ENCODE measurements around the gene MLLT6. TPM values are rescaled to one million over a fixed set of nuclear protein-coding genes. Genes with fewer than 3 reads are reported as not detected.

Gene MLLT6
- polyA plus RNA-seq, 4 donors, result 19.5 to 99.5 (median 39.1) TPM

GRCh38 chr17:38660097-38661025, 44.7 kb upstream of the MLLT6 start:
- DNase-seq (peak in 1 of 2 donors; percentile 22), FAIRE-seq (no peak)
- no peak overlapping the region for H3K27ac ChIP-seq (ENCODE audit: low read depth in 1 of 3, low read length in 2 of 3)
- H3K4me1 ChIP-seq (ENCODE audit: control insufficient read depth in 3 of 3, insufficient read depth in 2 of 3, low read depth in 1 of 3, low read length in 2 of 3), result no peaks in the 10 kb centered on the region
- H3K36me3 ChIP-seq (ENCODE audit: control insufficient read depth in 3 of 3, insufficient read depth in 2 of 3, low read depth in 1 of 3, low read length in 3 of 3), result no peaks in the 10 kb centered on the region
- H3K27me3 ChIP-seq (ENCODE audit: control insufficient read depth in 3 of 3, insufficient read depth in 3 of 3, low read length in 3 of 3), result peaks cover 0 to 3% (median 0%) of the 10 kb centered on the region in 3 donors
- no peak overlapping the region for H3K4me3 ChIP-seq (ENCODE audit: low read depth in 1 of 3, low read length in 3 of 3)
- H3K9me3 ChIP-seq (ENCODE audit: control insufficient read depth in 2 of 2, insufficient read depth in 1 of 2, low read depth in 1 of 2, low read length in 1 of 2), result no peaks in the 10 kb centered on the region
- 70 to 78% (median 75%) methylated on average over 16 of the region's 16 CpGs for WGBS, 3 donors

- H3K27ac ChIP-seq (ENCODE audit: low read depth in 1 of 3, low read length in 2 of 3), result no peak overlapping the region
- peaks cover 0 to 5% (median 0%) of the 10 kb centered on the region in 3 donors for H3K27me3 ChIP-seq (ENCODE audit: control insufficient read depth in 3 of 3, insufficient read depth in 3 of 3, low read length in 3 of 3)
- 12 to 21% (median 20%) methylated on average over 9 of the region's 9 CpGs for WGBS, 3 donors
- no peaks in the 10 kb centered on the region for H3K9me3 ChIP-seq (ENCODE audit: control insufficient read depth in 2 of 2, insufficient read depth in 1 of 2, low read depth in 1 of 2, low read length in 1 of 2)
- peak; percentile 67 to 78 for DNase-seq
- no peak overlapping the region for H3K4me3 ChIP-seq (ENCODE audit: low read depth in 1 of 3, low read length in 3 of 3)
- H3K36me3 ChIP-seq (ENCODE audit: control insufficient read depth in 3 of 3, insufficient read depth in 2 of 3, low read depth in 1 of 3, low read length in 3 of 3), result no peaks in the 10 kb centered on the region
- FAIRE-seq, result no peak
- no peaks in the 10 kb centered on the region for H3K4me1 ChIP-seq (ENCODE audit: control insufficient read depth in 3 of 3, insufficient read depth in 2 of 3, low read depth in 1 of 3, low read length in 2 of 3)
Observed at GRCh38 chr17:38663125-38663751, 41.8 kb upstream of the MLLT6 start.

GRCh38 chr17:38663964-38664644, 41.0 kb upstream of the MLLT6 start:
- Histone ChIP-seq H3K27ac (ENCODE audit: low read depth in 1 of 3, low read length in 2 of 3) (no peak overlapping the region), H3K9me3 (ENCODE audit: control insufficient read depth in 2 of 2, insufficient read depth in 1 of 2, low read depth in 1 of 2, low read length in 1 of 2) (no peaks in the 10 kb centered on the region), H3K4me1 (ENCODE audit: control insufficient read depth in 3 of 3, insufficient read depth in 2 of 3, low read depth in 1 of 3, low read length in 2 of 3) (no peaks in the 10 kb centered on the region), H3K27me3 (ENCODE audit: control insufficient read depth in 3 of 3, insufficient read depth in 3 of 3, low read length in 3 of 3) (peaks cover 1 to 11% (median 2%) of the 10 kb centered on the region in 3 donors), H3K4me3 (ENCODE audit: low read depth in 1 of 3, low read length in 3 of 3) (no peak overlapping the region), H3K36me3 (ENCODE audit: control insufficient read depth in 3 of 3, insufficient read depth in 2 of 3, low read depth in 1 of 3, low read length in 3 of 3) (no peaks in the 10 kb centered on the region)
- WGBS, 3 donors, result 87 to 93% (median 87%) methylated on average over 9 of the region's 9 CpGs
- no peak for DNase-seq
- FAIRE-seq, result no peak

- H3K27ac ChIP-seq (ENCODE audit: low read depth in 1 of 3, low read length in 2 of 3), result no peak overlapping the region
- WGBS, 3 donors, result 34 to 38% (median 36%) methylated on average over 7 of the region's 7 CpGs
- H3K4me3 ChIP-seq (ENCODE audit: low read depth in 1 of 3, low read length in 3 of 3), result no peak overlapping the region
- DNase-seq (peak; percentile 69 to 77), FAIRE-seq (no peak)
- peaks cover 6 to 41% (median 21%) of the 10 kb centered on the region in 3 donors for H3K27me3 ChIP-seq (ENCODE audit: control insufficient read depth in 3 of 3, insufficient read depth in 3 of 3, low read length in 3 of 3)
- H3K36me3 ChIP-seq (ENCODE audit: control insufficient read depth in 3 of 3, insufficient read depth in 2 of 3, low read depth in 1 of 3, low read length in 3 of 3), result no peaks in the 10 kb centered on the region
- H3K4me1 ChIP-seq (ENCODE audit: control insufficient read depth in 3 of 3, insufficient read depth in 2 of 3, low read depth in 1 of 3, low read length in 2 of 3), result peaks cover 0 to 7% (median 0%) of the 10 kb centered on the region in 3 donors
- H3K9me3 ChIP-seq (ENCODE audit: control insufficient read depth in 2 of 2, insufficient read depth in 1 of 2, low read depth in 1 of 2, low read length in 1 of 2), result no peaks in the 10 kb centered on the region
Observed at GRCh38 chr17:38667099-38667786, 37.8 kb upstream of the MLLT6 start.

- H3K27me3 ChIP-seq (ENCODE audit: control insufficient read depth in 3 of 3, insufficient read depth in 3 of 3, low read length in 3 of 3), result peaks cover 6 to 47% (median 25%) of the 10 kb centered on the region in 3 donors
- peaks cover 0 to 12% (median 0%) of the 10 kb centered on the region in 3 donors for H3K4me1 ChIP-seq (ENCODE audit: control insufficient read depth in 3 of 3, insufficient read depth in 2 of 3, low read depth in 1 of 3, low read length in 2 of 3)
- DNase-seq (no peak), FAIRE-seq (no peak)
- no peaks in the 10 kb centered on the region for H3K36me3 ChIP-seq (ENCODE audit: control insufficient read depth in 3 of 3, insufficient read depth in 2 of 3, low read depth in 1 of 3, low read length in 3 of 3)
- H3K9me3 ChIP-seq (ENCODE audit: control insufficient read depth in 2 of 2, insufficient read depth in 1 of 2, low read depth in 1 of 2, low read length in 1 of 2), result no peaks in the 10 kb centered on the region
- H3K4me3 ChIP-seq (ENCODE audit: low read depth in 1 of 3, low read length in 3 of 3), result no peak overlapping the region
- no peak overlapping the region for H3K27ac ChIP-seq (ENCODE audit: low read depth in 1 of 3, low read length in 2 of 3)
- WGBS, 3 donors, result 24 to 30% (median 28%) methylated on average over 2 of the region's 2 CpGs
Observed at GRCh38 chr17:38667787-38668122, 37.3 kb upstream of the MLLT6 start.

GRCh38 chr17:38669520-38669919, 35.6 kb upstream of the MLLT6 start:
- Histone ChIP-seq H3K36me3 (ENCODE audit: control insufficient read depth in 3 of 3, insufficient read depth in 2 of 3, low read depth in 1 of 3, low read length in 3 of 3) (no peaks in the 10 kb centered on the region), H3K4me1 (ENCODE audit: control insufficient read depth in 3 of 3, insufficient read depth in 2 of 3, low read depth in 1 of 3, low read length in 2 of 3) (peaks cover 0 to 17% (median 0%) of the 10 kb centered on the region in 3 donors), H3K9me3 (ENCODE audit: control insufficient read depth in 2 of 2, insufficient read depth in 1 of 2, low read depth in 1 of 2, low read length in 1 of 2) (no peaks in the 10 kb centered on the region), H3K27me3 (ENCODE audit: control insufficient read depth in 3 of 3, insufficient read depth in 3 of 3, low read length in 3 of 3) (peaks cover 9 to 63% (median 29%) of the 10 kb centered on the region in 3 donors), H3K4me3 (ENCODE audit: low read depth in 1 of 3, low read length in 3 of 3) (no peak overlapping the region), H3K27ac (ENCODE audit: low read depth in 1 of 3, low read length in 2 of 3) (no peak overlapping the region)
- 10 to 16% (median 11%) methylated on average over 6 of the region's 6 CpGs for WGBS, 3 donors
- DNase-seq, result no peak
- no peak for FAIRE-seq

- 30 to 60% (median 43%) methylated on average over 12 of the region's 12 CpGs for WGBS, 3 donors
Observed at GRCh38 chr17:38671939-38672720, 32.9 kb upstream of the MLLT6 start.

More at GRCh38 chr17:38671939-38672720, 32.9 kb upstream of the MLLT6 start:
- FAIRE-seq (no peak), DNase-seq (peak; percentile 31 to 41)
- no peaks in the 10 kb centered on the region for H3K9me3 ChIP-seq (ENCODE audit: control insufficient read depth in 2 of 2, insufficient read depth in 1 of 2, low read depth in 1 of 2, low read length in 1 of 2)
- H3K27me3 ChIP-seq (ENCODE audit: control insufficient read depth in 3 of 3, insufficient read depth in 3 of 3, low read length in 3 of 3), result peaks cover 9 to 81% (median 29%) of the 10 kb centered on the region in 3 donors
- H3K4me1 ChIP-seq (ENCODE audit: control insufficient read depth in 3 of 3, insufficient read depth in 2 of 3, low read depth in 1 of 3, low read length in 2 of 3), result peaks cover 0 to 20% (median 0%) of the 10 kb centered on the region in 3 donors
- no peak overlapping the region for H3K27ac ChIP-seq (ENCODE audit: low read depth in 1 of 3, low read length in 2 of 3)
- no peaks in the 10 kb centered on the region for H3K36me3 ChIP-seq (ENCODE audit: control insufficient read depth in 3 of 3, insufficient read depth in 2 of 3, low read depth in 1 of 3, low read length in 3 of 3)
- no peak overlapping the region for H3K4me3 ChIP-seq (ENCODE audit: low read depth in 1 of 3, low read length in 3 of 3)

Measured in small intestine (tissue), 7 donors.